LNCaP clone FGC (cell line): Measurements from ENCODE around the gene ADIPOR1.
"Not testable (repeated sequence)": the region's sequence is repeated elsewhere in the genome, so short reads cannot be mapped to it uniquely, and the experiment has no call there.

ENCODE experiments used
- DNase-seq: peaks from one replicate; pipeline ENCODE4 v3.0.0-alpha.2; 2011; ENCODE audit warnings: low read depth
- H3K4me3 ChIP-seq: 2 replicates; pipeline ENCODE4 v1.5.1; 2011; ENCODE audit warnings: mild to moderate bottlenecking, low read depth, low read length, control low read depth
- TF ChIP-seq, protein P1 (sequence below): IDR thresholded peaks from 2 replicates; pipeline ENCODE4 v1.5.1; 2012; ENCODE audit warnings: mild to moderate bottlenecking; ENCODE audit not compliant: control insufficient read depth, insufficient read depth; ENCODE audit errors: extremely low read depth

The ADIPOR1 gene, protein sequence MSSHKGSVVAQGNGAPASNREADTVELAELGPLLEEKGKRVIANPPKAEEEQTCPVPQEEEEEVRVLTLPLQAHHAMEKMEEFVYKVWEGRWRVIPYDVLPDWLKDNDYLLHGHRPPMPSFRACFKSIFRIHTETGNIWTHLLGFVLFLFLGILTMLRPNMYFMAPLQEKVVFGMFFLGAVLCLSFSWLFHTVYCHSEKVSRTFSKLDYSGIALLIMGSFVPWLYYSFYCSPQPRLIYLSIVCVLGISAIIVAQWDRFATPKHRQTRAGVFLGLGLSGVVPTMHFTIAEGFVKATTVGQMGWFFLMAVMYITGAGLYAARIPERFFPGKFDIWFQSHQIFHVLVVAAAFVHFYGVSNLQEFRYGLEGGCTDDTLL

DNA sequence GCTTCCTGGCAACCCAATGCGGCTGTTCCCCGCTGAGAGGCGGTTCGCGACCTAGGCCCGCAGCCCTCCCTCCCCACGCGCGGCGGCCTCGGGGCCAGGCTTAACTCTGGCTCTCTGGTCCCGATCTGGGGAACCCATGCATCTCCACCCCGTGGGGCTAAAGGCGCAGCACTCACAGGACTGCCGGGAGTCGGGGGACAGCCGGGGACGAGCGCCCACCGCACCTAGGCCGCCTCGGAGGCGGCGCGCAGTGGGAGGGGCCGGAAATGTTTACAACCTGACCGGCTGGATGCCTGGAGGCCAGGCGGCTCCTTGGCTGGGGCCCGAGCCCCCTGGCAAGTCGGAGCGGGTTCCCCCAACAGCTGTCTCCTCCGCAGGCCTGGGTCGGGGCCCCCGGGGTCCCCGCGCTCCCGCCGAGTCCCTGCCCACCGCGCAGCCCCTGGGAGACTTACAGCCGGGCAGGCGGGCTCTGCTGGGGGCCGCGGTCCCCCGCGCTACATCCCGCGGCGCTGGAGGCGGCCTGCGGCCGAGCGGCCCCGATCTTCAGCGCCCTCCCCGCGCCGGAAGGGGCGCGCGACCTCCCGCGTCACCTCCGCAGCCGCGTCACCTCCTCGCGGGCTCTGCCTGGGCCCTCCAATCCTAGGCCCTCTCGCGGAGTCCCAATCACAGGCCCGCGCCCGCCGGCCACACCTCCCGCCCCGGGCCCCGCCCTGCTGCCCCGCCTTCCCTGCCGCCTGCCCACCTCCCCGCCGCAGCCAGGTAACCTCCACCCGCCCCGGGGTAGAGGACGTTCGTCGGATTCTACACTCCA is at the start of gene ADIPOR1:
Gene ADIPOR1 (minus strand): TSS at position 580 of the 811 bp plus-strand sequence. CDS start 7,242 bp downstream, outside the sequence.
- DNase-seq, result peak; percentile 53
- TF ChIP-seq, protein P1, sequence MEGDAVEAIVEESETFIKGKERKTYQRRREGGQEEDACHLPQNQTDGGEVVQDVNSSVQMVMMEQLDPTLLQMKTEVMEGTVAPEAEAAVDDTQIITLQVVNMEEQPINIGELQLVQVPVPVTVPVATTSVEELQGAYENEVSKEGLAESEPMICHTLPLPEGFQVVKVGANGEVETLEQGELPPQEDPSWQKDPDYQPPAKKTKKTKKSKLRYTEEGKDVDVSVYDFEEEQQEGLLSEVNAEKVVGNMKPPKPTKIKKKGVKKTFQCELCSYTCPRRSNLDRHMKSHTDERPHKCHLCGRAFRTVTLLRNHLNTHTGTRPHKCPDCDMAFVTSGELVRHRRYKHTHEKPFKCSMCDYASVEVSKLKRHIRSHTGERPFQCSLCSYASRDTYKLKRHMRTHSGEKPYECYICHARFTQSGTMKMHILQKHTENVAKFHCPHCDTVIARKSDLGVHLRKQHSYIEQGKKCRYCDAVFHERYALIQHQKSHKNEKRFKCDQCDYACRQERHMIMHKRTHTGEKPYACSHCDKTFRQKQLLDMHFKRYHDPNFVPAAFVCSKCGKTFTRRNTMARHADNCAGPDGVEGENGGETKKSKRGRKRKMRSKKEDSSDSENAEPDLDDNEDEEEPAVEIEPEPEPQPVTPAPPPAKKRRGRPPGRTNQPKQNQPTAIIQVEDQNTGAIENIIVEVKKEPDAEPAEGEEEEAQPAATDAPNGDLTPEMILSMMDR, result no peak
- H3K4me3 ChIP-seq, result peak within 1 kb of the TSS; percentile 92

DNA sequence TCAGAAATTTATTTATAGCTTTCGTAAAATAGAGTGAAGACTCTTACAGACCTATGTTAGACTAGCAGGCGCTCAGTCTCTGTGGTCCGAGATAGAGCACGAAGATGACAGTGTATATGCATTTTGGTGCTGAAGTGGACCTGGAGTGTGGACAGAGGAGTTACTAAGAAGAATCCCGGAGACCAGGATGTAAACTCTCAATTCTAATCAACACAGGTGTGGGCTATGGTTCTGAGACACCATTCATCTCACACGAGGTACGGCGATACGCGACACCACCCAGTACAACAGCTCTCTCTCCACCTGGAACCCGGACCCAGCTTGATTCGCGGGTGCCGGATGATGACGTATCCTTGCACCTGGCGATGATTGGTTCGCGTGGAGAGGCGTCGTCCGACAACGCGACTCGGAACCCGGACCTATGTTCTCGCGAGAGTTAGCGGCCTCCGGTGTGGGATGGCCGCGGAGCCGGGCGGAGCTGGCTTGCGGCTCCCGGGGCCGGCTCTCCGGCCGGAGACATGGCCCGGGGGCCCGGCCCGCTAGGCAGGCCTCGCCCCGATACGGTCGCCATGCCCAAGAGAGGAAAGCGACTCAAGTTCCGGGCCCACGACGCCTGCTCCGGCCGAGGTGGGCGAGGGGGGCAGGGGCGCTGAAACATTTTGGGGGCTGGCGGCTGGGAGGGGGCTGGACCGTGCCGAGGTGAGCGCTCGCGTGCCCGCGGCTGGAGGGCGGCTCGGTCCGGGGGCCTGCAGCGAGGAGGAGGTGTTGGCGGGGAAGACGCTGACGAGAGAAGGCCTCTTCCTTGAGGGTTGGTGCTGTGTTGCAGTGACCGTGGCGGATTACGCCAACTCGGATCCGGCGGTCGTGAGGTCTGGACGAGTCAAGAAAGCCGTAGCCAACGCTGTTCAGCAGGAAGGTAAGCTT is 49.1 kb upstream of the ADIPOR1 start, which contains the start of gene TMEM183A:
Gene TMEM183A (plus strand): TSS at position 427 of the 924 bp plus-strand sequence. CDS start 92 bp downstream, at position 519.
- TF ChIP-seq, protein P1, result no peak
- peak; percentile 95 for DNase-seq

DNA sequence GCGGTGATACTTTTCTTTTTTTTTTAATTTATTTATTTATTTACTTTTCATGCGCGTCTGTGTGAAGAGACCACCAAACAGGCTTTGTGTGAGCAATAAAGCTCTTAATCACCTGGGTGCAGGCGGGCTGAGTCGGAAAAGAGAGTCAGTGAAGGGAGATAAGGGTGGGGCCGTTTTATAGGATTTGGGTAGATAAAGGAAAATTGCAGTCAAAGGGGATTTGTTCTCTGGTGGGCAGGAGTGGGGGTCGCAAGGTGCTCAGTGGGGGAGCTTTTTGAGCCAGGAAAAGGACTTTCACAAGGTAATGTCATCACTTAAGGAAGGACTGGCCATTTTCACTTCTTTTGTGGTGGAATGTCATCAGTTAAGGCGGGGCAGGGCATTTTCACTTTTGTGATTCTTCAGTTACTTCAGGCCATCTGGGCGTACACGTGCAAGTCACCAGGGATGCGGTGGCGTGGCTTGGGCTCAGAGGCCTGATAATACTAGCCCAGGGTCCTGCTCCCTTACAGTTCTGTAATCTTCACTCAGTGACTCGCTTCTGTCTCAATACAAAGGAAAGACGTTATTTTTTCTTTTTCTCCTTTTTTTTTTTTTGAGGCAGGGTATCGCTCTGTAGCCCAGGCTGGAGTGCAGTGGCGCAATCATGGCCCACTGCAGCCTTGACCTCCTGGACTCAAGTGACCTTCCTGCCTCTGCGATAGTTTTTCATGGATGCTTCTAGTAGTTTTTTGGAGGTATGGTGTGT is 47.5 kb upstream of the ADIPOR1 start:
- not testable (repeated sequence) for DNase-seq, H3K4me3 ChIP-seq

More for the DNA sequence above, 49.1 kb upstream of the ADIPOR1 start, which contains the start of gene TMEM183A:
- H3K4me3 ChIP-seq, result peak within 1 kb of the TSS; percentile 77

DNA sequence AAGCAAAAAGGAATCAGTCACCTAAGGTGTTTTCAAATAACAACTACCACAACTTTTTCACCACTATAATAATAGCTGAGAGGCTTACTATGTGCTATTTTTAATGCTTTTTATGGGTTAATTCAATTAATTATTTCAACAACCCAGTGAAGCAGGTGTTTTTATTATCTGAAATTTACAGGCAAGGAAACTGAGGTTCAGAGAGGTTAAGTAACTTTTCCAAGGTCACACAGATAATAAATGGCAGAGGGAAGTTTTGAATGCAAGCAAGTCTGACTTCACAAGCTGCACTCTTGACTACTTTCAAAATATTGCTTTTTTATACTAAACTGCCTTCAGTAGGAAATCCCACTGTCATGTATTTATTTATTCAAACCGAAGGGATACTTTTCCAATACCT is 44.8 kb upstream of the ADIPOR1 start:
- TF ChIP-seq, protein P1, result no peak
- no peak overlapping the region for H3K4me3 ChIP-seq
- no peak for DNase-seq

DNA sequence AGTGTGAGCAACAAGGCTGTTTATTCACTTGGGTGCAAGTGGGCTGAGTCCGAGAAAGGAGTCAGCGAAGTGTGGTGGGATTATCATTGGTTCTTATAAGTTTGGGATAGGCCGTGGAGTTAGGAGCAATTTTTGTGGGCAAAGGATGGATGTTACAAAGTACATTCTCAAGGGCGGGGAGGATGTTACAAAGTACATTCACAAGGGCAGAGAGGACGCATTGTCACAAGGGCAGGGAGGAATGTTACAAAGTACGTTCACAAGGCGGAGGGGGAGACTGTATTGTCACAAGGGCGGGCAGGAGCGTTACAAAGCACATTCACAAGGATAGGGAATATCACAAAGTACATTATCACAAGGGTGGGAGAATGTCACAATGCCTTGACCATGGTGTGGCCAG is 43.9 kb upstream of the ADIPOR1 start:
- TF ChIP-seq, protein P1, result no peak
- DNase-seq, result no peak
- H3K4me3 ChIP-seq, result no peak overlapping the region

DNA sequence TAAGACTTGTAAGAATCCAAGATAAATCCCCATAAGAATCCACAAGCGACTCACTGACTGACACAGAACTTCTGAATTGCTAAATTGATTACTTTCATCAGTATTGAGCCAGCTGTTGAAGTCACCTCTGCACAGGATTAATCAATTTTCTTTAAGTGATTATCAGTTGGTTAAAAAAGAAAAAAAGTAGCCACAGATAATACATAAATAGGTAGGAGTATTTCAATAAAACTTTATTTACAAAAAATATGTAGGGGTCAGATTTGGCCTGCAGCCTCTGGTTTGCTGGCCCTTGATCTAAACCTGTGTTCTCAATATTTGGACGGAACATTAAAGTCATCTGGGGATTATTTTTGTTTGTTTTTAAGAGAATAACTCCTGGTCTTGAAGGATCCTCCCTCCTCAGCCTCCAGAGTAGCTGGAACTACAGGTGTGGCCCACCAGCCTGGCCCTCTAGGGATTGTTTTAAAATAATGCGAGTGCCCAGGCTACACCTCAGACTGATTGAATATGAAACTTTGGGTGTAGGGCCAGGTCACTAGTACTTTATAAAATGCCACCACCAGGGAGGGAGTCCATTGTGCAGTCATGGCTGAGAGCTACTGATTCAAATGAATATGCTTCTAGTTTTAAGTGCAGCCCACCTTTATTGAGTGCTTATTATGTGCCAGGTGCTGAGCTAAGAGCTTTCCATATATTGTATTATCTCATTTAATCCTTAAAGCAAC is 42.3 kb upstream of the ADIPOR1 start:
- DNase-seq, result no peak
- TF ChIP-seq, protein P1, result no peak
- H3K4me3 ChIP-seq, result no peak overlapping the region
